GM18909 (cell line): ENCODE data around the gene TTC24.

Source experiments
- ATAC-seq: cut with Tn5 transposase; IDR thresholded peaks from one replicate; pipeline ENCODE4 v1.9.1; 2021; ENCODE audit warnings: mild to moderate bottlenecking; ENCODE audit not compliant: unreplicated experiment, poor library complexity

The TTC24 gene

DNA sequence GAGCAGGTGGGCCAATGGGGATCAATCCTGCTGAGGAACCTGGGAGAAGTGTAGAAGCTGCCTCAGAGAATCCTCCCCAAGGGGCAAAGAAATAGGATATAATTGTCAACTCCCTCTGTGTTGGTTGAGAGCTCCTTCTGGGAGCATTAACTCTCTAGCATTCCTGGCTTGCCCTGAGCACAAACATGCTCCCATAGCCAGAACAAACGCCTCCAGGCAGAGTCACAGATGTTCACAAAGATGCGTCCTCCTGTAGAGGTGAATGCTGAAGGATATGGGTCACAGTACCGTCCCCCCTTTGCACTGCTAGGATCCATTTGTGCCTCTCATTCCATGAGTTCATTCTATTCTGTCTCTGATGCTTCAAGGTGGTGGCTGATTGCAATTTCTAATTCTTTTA is 52.8 kb downstream of the TTC24 start:
- ATAC-seq: no peak
